Activated naive CD4-positive, alpha-beta T cell treated with anti-CD3 and anti-CD28 coated beads, Interleukin-2, amount 10 ng/mL, durations not matched to agents 7 days and 5 days (primary cell): ENCODE results near the gene TCF3.

ENCODE experiments used
- CTCF ChIA-PET: fragments of 350-600 bp; sonication (Branson Sonifier 250); formaldehyde crosslinking; loops from one replicate; lab custom pipeline; 2021; ENCODE audit warnings: antibody characterized with exemption; lab: Charles Lee
- DNase-seq: peaks from one replicate; pipeline ENCODE4 v3.0.0-alpha.2; 2020
- H3K27ac Mint-ChIP-seq: one replicate; pipeline ENCODE4 v1.8.0; 2021; ENCODE audit warnings: mild to moderate bottlenecking, moderate library complexity, mixed read lengths
- H3K27me3 Mint-ChIP-seq: one replicate; pipeline ENCODE4 v1.8.0; 2021; ENCODE audit warnings: mild to moderate bottlenecking, mixed read lengths
- H3K36me3 Mint-ChIP-seq: one replicate; pipeline ENCODE4 v1.8.0; 2021; ENCODE audit warnings: mixed read lengths
- H3K4me1 Mint-ChIP-seq: one replicate; pipeline ENCODE4 v1.8.0; 2021; ENCODE audit warnings: mixed read lengths
- H3K4me3 Mint-ChIP-seq: one replicate; pipeline ENCODE4 v1.8.0; 2021; ENCODE audit warnings: mild to moderate bottlenecking, moderate library complexity, mixed read lengths
- H3K9me3 Mint-ChIP-seq: one replicate; pipeline ENCODE4 v1.8.0; 2021; ENCODE audit warnings: mixed read lengths

Gene TCF3

GRCh38 chr19:1561236-1561842 lies 91.1 kb downstream of the TCF3 start:
- H3K4me1 Mint-ChIP-seq, result no peaks in the 10 kb centered on the region
- no peak overlapping the region for H3K27ac Mint-ChIP-seq
- CTCF ChIA-PET, result interaction anchor here (0.6 to 0.7 kb wide), 2 partner anchors 29 to 90 kb away, joined by 3 read pairs; no protein-coding TSS in a partner anchor
- no peak overlapping the region for H3K4me3 Mint-ChIP-seq
- peaks cover 30% of the 10 kb centered on the region for H3K27me3 Mint-ChIP-seq
- DNase-seq, result no peak
- no peaks in the 10 kb centered on the region for H3K9me3 Mint-ChIP-seq
- no peaks in the 10 kb centered on the region for H3K36me3 Mint-ChIP-seq

GRCh38 chr19:1560286-1560882 lies 92.0 kb downstream of the TCF3 start:
- Mint-ChIP-seq H3K36me3 (no peaks in the 10 kb centered on the region), H3K27ac (no peak overlapping the region), H3K4me3 (no peak overlapping the region), H3K4me1 (no peaks in the 10 kb centered on the region), H3K9me3 (no peaks in the 10 kb centered on the region), H3K27me3 (peaks cover 20% of the 10 kb centered on the region)
- CTCF ChIA-PET, result no interaction called here
- no peak for DNase-seq
